ENCODE data around the gene PMEPA1.
A peak's percentile ranks its signal among the peaks of the same experiment; 100 is the strongest.

PMEPA1 gene, protein sequence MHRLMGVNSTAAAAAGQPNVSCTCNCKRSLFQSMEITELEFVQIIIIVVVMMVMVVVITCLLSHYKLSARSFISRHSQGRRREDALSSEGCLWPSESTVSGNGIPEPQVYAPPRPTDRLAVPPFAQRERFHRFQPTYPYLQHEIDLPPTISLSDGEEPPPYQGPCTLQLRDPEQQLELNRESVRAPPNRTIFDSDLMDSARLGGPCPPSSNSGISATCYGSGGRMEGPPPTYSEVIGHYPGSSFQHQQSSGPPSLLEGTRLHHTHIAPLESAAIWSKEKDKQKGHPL

GRCh38 chr20:57709823-57710799, at the start of gene PMEPA1:
TSS of gene PMEPA1 (minus strand) at chr20:57710015. CDS start at chr20:57709582, 433 bp downstream.
- peak in 55 of 56 donors; percentile 45 to 93 (median 82) for DNase-seq

- DNase-seq = no peak
These were observed 48.0 kb upstream of the PMEPA1 start for GRCh38 chr20:57757767-57758166.

GRCh38 chr20:57756921-57757320, 47.1 kb upstream of the PMEPA1 start:
- DNase-seq = no peak

DNA sequence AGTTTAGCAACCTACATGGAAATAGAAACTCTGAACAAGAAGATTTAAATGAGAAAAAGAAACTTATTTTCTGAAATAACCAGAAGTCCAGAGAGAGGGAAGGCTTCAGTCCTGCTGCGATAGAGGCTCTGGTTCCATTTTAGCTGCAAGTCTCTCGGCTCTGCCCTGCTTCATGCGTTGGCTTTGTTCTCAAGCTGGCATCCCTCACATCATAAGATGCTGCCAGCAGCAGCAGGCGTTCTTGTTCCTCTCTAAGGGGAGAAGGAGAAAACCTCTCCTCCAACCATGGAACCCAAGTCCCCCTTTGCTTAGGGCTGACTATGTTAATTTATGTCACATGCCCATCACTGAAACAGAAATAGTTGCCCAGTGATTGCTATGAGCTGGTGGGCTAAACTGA, 46.4 kb upstream of the PMEPA1 start:
- DNase-seq = peak in 2 of 56 donors; percentile 6 to 11

- DNase-seq = no peak
These were observed 45.8 kb upstream of the PMEPA1 start for GRCh38 chr20:57755609-57756008.

GRCh38 chr20:57754190-57754589, 44.4 kb upstream of the PMEPA1 start:
- DNase-seq = no peak

- DNase-seq = no peak
These were observed 43.7 kb upstream of the PMEPA1 start for GRCh38 chr20:57753332-57754164.

DNA sequence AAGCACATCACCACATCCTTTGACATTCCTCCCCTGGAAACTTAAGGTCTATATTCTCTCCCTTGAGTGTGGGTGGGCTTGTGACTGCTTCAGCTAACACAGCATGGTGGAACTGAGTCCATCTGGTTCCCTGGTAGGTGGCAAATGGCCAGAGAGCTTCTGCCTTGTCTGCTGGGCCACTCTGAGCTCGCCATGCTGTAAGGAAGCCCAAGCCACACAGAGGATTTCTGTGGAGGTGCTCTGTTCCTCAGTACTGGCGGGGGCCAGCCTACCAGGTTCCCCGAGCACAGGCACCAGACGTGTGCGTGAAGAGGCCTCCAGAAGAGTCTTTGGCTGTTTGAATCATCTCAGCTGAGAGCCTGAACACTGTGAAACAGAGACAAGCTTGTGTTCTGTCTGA, 41.6 kb upstream of the PMEPA1 start:
- no peak for DNase-seq

GRCh38 chr20:57749869-57750268, 40.1 kb upstream of the PMEPA1 start:
- no peak for DNase-seq

DNA sequence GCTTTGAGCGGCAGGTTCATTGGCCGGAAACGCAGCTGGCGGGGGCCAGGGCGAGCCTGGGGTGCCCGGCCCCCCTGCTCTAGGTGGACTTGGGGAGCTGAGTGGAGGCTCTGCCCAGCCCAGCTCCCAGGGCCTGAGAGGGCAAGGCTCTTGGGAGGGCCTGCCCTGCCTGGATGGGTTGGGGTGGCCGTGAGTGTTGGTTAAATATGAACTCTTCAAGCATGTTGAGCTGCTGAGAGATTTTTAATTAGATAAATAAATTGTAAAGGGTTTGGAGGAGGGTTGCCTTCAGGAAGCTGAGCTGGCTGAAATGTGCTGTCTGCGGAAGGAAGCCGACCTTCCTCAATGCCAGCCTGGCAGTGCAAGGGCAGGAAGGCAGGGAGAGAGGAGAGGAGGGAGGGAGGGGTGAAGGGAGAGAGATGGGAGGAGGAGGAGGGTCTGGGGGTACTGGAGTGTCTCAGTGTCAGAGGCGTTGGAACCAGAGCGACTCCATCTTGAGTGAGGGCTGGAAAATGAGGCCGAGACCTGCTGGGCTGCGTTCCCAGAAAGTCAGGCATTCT, 39.4 kb upstream of the PMEPA1 start:
- peak in 2 of 56 donors; percentile 2 to 3 for DNase-seq

- DNase-seq = peak in 51 of 56 donors; percentile 9 to 90 (median 58)
These were observed 38.9 kb upstream of the PMEPA1 start for GRCh38 chr20:57748601-57749130.

DNA sequence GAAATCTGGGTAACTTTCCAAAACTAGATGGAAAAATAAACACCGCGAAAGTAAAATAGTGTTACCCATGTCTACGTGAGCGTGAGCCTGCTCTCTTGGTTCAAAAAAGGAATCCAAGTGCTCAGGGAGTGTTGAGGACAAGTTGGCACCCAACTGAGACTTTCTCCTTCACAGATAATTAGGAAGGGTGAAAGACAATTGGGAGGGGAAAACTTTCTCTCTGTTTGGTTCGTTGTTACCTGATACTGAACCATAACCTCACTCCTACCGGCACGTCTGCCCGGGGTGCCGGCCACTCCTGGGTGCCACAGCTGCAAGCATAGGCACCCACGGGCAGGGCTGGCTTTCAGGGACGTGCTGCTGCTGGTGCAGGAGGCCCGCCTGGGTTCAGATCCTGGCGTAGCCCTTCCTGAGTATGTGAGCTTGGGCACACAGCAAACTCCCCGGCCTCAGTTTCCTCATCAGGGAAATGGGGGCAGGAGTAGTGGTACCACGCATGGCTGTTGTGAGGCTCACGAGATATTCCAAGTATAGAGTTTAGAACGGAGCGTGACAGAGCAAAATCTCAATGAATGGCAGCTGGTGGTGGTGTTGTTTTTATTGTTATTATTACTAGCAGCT, 38.2 kb upstream of the PMEPA1 start:
- DNase-seq = no peak

- DNase-seq = no peak
These were observed 37.1 kb upstream of the PMEPA1 start for GRCh38 chr20:57746832-57747404.

DNA sequence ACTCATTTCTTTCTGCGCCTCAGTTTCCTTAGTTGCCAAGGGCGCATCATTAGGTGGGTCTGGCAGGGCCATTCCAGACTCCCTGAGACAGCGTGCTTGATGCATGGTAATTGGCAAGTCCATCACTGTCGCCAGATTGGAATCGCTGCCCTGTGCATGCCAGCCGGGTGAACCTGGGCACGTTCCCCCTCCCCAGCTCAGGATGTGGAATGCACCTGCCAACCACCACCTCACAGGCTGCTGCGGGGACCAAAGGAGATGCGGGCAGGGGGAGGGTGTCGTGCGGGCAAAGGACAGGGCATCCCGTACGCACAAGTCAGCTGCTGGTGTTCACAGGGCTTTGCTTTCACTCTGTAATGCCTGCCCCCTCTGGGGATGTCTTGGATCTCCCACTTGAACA, 36.4 kb upstream of the PMEPA1 start:
- no peak for DNase-seq

GRCh38 chr20:57744206-57744605, 34.4 kb upstream of the PMEPA1 start:
- no peak for DNase-seq

- no peak for DNase-seq
These were observed 33.8 kb upstream of the PMEPA1 start for GRCh38 chr20:57743450-57744095.

DNA sequence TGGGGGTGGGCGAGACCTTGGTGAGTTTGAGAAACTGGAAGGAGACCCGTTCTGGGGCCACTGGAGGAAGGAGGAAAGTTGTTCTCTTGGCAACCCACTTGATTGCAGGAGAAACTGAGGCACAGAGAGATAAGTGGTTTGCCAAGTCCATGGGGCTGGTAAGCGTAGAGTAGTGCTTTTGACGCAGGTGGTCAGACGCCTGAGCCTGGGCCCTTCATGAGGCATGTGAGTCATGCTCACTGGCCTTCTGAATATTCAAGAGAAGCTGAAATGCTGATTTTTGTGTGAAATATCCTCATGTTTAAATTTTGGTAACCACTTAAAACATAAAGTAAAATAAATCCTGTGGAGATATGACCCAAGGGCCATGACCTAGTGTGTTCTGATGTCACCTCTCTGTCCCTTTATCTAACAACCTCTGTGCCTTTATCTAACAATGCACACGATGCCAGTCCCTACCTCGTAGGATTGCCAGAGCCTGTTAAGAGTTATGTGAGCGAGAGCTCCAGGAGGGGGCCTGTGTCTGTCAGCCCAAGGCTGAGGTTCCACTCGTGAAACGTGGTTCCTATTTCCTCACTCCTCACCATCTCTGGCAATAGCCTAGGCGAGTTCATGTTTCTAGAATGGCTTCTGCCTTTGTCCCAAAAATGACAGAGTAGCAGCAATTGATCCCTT, 32.8 kb upstream of the PMEPA1 start:
- DNase-seq = no peak

DNA sequence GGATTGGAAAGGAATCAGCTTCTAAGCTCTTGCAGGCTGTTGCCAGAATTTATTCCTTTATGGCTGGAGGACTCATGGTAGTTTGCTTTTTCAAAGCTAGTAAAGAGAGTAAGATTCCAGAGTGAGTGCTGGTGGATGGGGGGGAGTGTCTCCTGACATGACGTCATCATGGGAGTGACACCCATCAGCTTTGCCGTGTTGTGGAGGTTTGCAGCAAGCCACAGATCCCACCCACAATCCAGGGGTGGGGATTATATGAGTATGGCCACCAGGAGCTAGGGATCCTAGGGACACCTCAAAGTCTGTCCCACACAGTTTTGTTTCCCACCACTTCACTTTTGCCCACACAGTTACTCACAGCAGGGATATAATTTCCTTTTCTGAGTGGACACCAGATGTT, 28.7 kb upstream of the PMEPA1 start:
- no peak for DNase-seq

- DNase-seq = no peak
These were observed 28.2 kb upstream of the PMEPA1 start for GRCh38 chr20:57738053-57738452.

All from nucleus accumbens (tissue), 56 donors.